ENCODE results near the gene CCT8.
"Not testable (repeated sequence)": the region's sequence is repeated elsewhere in the genome, so short reads cannot be mapped to it uniquely, and the experiment has no call there.

Gene CCT8

DNA sequence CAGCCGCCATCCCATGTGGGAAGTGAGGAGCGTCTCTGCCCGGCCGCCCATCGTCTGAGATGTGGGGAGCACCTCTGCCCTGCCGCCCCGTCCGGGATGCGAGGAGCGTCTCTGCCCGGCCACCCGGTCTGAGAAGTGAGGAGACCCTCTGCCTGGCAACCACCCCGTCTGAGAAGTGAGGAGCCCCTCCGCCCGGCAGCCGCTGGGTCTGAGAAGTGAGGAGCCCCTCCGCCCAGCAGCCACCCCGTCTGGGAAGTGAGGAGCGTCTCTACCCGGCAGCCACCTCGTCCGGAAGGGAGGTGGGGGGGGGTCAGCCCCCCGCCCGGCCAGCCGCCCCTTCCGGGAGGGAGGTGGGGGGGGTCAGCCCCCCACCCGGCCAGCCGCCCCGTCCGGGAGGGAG is 62.2 kb downstream of the CCT8 start:
- not testable (repeated sequence) for DNase-seq

- no peak for DNase-seq
Measured at GRCh38 chr21:29008367-29008766, 65.1 kb downstream of the CCT8 start.

GRCh38 chr21:29007810-29008209 is 65.6 kb downstream of the CCT8 start:
- no peak for DNase-seq

DNA sequence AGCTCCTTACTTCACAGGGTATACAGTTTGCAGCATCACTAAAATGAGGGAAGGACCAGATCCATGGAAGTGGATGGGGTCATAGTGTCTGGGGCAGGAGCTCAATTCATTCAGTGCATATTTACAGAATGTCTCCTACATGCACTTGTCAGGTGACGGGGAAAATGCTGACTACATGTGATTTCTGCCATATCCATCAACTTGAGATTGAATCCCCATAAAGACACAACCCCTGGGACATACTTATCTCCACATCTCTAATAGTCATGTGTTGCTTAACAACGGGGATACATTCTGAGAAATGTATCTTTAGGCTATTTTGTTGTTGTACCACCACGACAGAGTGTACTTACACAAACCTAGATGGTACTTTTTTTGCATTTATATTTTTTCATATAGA is 66.3 kb downstream of the CCT8 start:
- no peak for DNase-seq
